OCI-LY1 (cell line): ENCODE measurements around the gene CDRT15.

Experiments
- H2AFZ ChIP-seq: fragments of 200-600 bp; sonication (generic), shearing (Covaris generic); 2 replicates; pipeline ENCODE4 v1.6.0; 2014; ENCODE audit warnings: antibody characterized with exemption, mild to moderate bottlenecking, low read length
- H3F3A ChIP-seq: fragments of 200-600 bp; sonication (generic), shearing (Covaris generic); 2 replicates; pipeline ENCODE4 v1.6.0; 2014; ENCODE audit warnings: mild to moderate bottlenecking, antibody characterized with exemption, low read length, moderate library complexity; ENCODE audit not compliant: insufficient read depth
- H3K27ac ChIP-seq: fragments of 200-600 bp; sonication (generic); 2 replicates; pipeline ENCODE4 v1.5.1; 2014; ENCODE audit warnings: low read length, mixed run types, mild to moderate bottlenecking, low read depth; ENCODE audit not compliant: poor library complexity, severe bottlenecking
- H3K27me3 ChIP-seq: fragments of 200-600 bp; sonication (generic); 2 replicates; pipeline ENCODE4 v1.6.0; 2014; ENCODE audit warnings: antibody characterized with exemption, mild to moderate bottlenecking, low read length, moderate library complexity; ENCODE audit not compliant: insufficient read depth
- H3K36me3 ChIP-seq: fragments of 200-600 bp; sonication (generic); 2 replicates; pipeline ENCODE4 v1.6.1; 2014; ENCODE audit warnings: mild to moderate bottlenecking, antibody characterized with exemption, low read length, moderate library complexity, mixed read lengths; ENCODE audit not compliant: insufficient read depth
- H3K4me1 ChIP-seq: fragments of 200-600 bp; sonication (generic); 2 replicates; pipeline ENCODE4 v1.5.1; 2014; ENCODE audit warnings: mild to moderate bottlenecking, low read length, moderate library complexity; ENCODE audit not compliant: insufficient read depth, severe bottlenecking
- H3K4me2 ChIP-seq: fragments of 200-600 bp; sonication (generic), shearing (Covaris generic); 2 replicates; pipeline ENCODE4 v1.6.1; 2014; ENCODE audit warnings: low read length
- H3K4me3 ChIP-seq: fragments of 200-600 bp; sonication (generic); 2 replicates; pipeline ENCODE4 v1.5.1; 2014; ENCODE audit warnings: low read length, low read depth, mild to moderate bottlenecking, mixed read lengths; ENCODE audit not compliant: poor library complexity, severe bottlenecking
- H3K79me2 ChIP-seq: fragments of 200-600 bp; shearing (Covaris generic); 2 replicates; pipeline ENCODE4 v1.6.1; 2016; ENCODE audit warnings: mixed run types, low read length, mixed read lengths; ENCODE audit not compliant: insufficient read depth
- H3K9ac ChIP-seq: fragments of 200-600 bp; sonication (generic), shearing (Covaris generic); 2 replicates; pipeline ENCODE4 v1.6.1; 2014; ENCODE audit warnings: mild to moderate bottlenecking, low read length, mixed read lengths
- H3K9me2 ChIP-seq: fragments of 200-600 bp; sonication (generic), shearing (Covaris generic); 2 replicates; pipeline ENCODE4 v1.6.1; 2014; ENCODE audit warnings: low read depth, mild to moderate bottlenecking, low read length, mixed read lengths
- H3K9me3 ChIP-seq: fragments of 200-600 bp; shearing (Covaris generic); 2 replicates; pipeline ENCODE4 v1.6.1; 2014; ENCODE audit warnings: low read length, mixed read lengths
- H4K20me1 ChIP-seq: fragments of 200-600 bp; sonication (generic), shearing (Covaris generic); 2 replicates; pipeline ENCODE4 v1.6.0; 2016; ENCODE audit warnings: mild to moderate bottlenecking, low read length; ENCODE audit not compliant: insufficient read depth
- EZH2 ChIP-seq: fragments of 200-600 bp; sonication (generic), shearing (Covaris generic); IDR thresholded peaks from 2 replicates; pipeline ENCODE4 v1.8.0; 2017; ENCODE audit warnings: borderline replicate concordance, mixed run types, mild to moderate bottlenecking, antibody characterized with exemption, low read length, moderate library complexity, mixed read lengths
- TF ChIP-seq, protein P1 (sequence below): fragments of 200-600 bp; sonication (generic), shearing (Covaris generic); IDR thresholded peaks from 2 replicates; pipeline ENCODE4 v1.5.1; 2017; ENCODE audit warnings: mild to moderate bottlenecking, antibody characterized with exemption, low read length, moderate library complexity, mixed read lengths

The CDRT15 gene

DNA sequence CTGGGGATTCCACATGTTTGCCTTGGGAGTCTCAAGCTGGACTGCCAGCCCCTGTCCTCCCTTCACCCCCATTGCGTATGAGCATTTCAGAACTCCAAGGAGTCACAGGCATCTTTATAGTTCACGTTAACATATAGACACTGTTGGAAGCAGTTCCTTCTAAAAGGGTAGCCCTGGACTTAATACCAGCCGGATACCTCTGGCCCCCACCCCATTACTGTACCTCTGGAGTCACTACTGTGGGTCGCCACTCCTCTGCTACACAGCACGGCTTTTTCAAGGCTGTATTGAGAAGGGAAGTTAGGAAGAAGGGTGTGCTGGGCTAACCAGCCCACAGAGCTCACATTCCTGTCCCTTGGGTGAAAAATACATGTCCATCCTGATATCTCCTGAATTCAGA, 28.9 kb downstream of the CDRT15 start:
- no peak overlapping the region for H3K9ac ChIP-seq
- no peaks in the 10 kb centered on the region for H3K9me2 ChIP-seq
- H2AFZ ChIP-seq = no peak overlapping the region
- H3K4me2 ChIP-seq = no peak overlapping the region
- H3K27me3 ChIP-seq = no peaks in the 10 kb centered on the region
- H3K4me1 ChIP-seq = no peaks in the 10 kb centered on the region
- no peaks in the 10 kb centered on the region for H3K79me2 ChIP-seq
- H3F3A ChIP-seq = no peaks in the 10 kb centered on the region
- H3K36me3 ChIP-seq = peaks cover 17% of the 10 kb centered on the region
- H3K9me3 ChIP-seq = no peaks in the 10 kb centered on the region
- TF ChIP-seq, protein P1, sequence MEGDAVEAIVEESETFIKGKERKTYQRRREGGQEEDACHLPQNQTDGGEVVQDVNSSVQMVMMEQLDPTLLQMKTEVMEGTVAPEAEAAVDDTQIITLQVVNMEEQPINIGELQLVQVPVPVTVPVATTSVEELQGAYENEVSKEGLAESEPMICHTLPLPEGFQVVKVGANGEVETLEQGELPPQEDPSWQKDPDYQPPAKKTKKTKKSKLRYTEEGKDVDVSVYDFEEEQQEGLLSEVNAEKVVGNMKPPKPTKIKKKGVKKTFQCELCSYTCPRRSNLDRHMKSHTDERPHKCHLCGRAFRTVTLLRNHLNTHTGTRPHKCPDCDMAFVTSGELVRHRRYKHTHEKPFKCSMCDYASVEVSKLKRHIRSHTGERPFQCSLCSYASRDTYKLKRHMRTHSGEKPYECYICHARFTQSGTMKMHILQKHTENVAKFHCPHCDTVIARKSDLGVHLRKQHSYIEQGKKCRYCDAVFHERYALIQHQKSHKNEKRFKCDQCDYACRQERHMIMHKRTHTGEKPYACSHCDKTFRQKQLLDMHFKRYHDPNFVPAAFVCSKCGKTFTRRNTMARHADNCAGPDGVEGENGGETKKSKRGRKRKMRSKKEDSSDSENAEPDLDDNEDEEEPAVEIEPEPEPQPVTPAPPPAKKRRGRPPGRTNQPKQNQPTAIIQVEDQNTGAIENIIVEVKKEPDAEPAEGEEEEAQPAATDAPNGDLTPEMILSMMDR = no peak
- no peak for TF ChIP-seq EZH2
- no peaks in the 10 kb centered on the region for H4K20me1 ChIP-seq
- no peak overlapping the region for H3K4me3 ChIP-seq
- no peak overlapping the region for H3K27ac ChIP-seq

DNA sequence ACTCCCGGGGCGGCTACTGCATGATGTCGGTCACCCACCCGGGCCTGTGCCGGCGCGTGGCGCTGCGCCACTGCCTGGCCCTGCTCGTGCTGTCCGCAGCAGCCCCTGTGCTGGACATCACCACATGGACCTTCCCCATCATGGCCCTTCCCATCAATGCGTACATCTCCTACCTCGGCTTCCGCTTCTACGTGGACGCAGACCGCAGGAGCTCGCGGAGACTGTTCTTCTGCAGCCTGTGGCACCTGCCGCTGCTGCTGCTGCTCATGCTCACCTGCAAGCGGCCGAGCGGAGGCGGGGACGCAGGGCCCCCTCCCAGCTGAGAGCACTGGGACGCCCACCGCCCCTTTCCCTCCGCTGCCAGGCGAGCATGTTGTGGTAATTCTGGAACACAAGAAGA, 29.8 kb downstream of the CDRT15 start:
- H3K27ac ChIP-seq = no peak overlapping the region
- H3K9me2 ChIP-seq = no peaks in the 10 kb centered on the region
- H3K36me3 ChIP-seq = peaks cover 17% of the 10 kb centered on the region
- no peak overlapping the region for H3K4me2 ChIP-seq
- no peaks in the 10 kb centered on the region for H3K27me3 ChIP-seq
- H3K4me3 ChIP-seq = no peak overlapping the region
- no peak overlapping the region for H2AFZ ChIP-seq
- H3K79me2 ChIP-seq = no peaks in the 10 kb centered on the region
- no peaks in the 10 kb centered on the region for H4K20me1 ChIP-seq
- H3K9me3 ChIP-seq = no peaks in the 10 kb centered on the region
- TF ChIP-seq EZH2 = no peak
- TF ChIP-seq, protein P1 = no peak
- H3F3A ChIP-seq = no peaks in the 10 kb centered on the region
- H3K9ac ChIP-seq = no peak overlapping the region
- no peaks in the 10 kb centered on the region for H3K4me1 ChIP-seq

DNA sequence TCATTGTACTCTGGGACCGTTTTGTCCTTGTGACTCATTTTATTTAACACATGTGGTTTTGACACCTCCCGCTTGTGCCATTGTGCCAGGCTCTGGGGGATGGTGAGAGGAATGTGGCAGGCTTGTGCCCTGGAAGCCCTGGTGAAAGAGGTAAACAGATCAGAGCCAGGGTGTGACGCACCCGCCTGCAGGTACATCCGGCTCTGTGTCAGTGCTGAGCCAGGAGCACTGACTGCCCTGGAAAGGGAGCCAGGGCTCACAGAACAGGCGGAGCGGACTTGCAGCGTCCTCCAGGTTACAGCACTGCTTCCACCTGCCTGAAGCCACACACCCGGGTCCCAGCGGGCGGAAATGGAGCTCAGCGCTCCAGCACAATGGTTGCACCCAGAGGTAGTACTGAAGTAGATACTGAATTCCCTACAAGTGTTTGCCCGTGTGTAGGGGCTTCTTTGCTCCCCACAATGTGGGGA, 30.6 kb downstream of the CDRT15 start:
- TF ChIP-seq, protein P1 = no peak
- TF ChIP-seq EZH2 = no peak
- Histone ChIP-seq H3K9me2 (no peaks in the 10 kb centered on the region), H3K27ac (no peak overlapping the region), H3K4me3 (no peak overlapping the region), H3K79me2 (no peaks in the 10 kb centered on the region), H3K27me3 (no peaks in the 10 kb centered on the region), H2AFZ (no peak overlapping the region), H3K9ac (no peak overlapping the region), H4K20me1 (no peaks in the 10 kb centered on the region), H3F3A (no peaks in the 10 kb centered on the region), H3K36me3 (peaks cover 17% of the 10 kb centered on the region), H3K9me3 (no peaks in the 10 kb centered on the region), H3K4me1 (no peaks in the 10 kb centered on the region), H3K4me2 (no peak overlapping the region)
